MG63 (cell line): ENCODE results near the gene LMF1. TPM values are rescaled to one million over a fixed set of nuclear protein-coding genes. Genes with fewer than 3 reads are reported as not detected.
"Not testable (repeated sequence)": the region's sequence is repeated elsewhere in the genome, so short reads cannot be mapped to it uniquely, and the experiment has no call there.

Experiments used
- DNase-seq: peaks from one replicate; pipeline ENCODE4 v3.0.0-alpha.2; 2020
- H3K27me3 ChIP-seq: fragments of 250-450 bp; sonication (Bioruptor Pico); 2 replicates; pipeline ENCODE4 v1.5.1; 2020; ENCODE audit warnings: mild to moderate bottlenecking, moderate library complexity
- H3K36me3 ChIP-seq: fragments of 250-450 bp; sonication (Bioruptor Pico); 2 replicates; pipeline ENCODE4 v1.5.1; 2020; ENCODE audit warnings: mild to moderate bottlenecking, moderate library complexity
- H3K4me3 ChIP-seq: fragments of 250-450 bp; sonication (Bioruptor Pico); 2 replicates; pipeline ENCODE4 v1.5.1; 2020; ENCODE audit warnings: mild to moderate bottlenecking, moderate library complexity
- H3K9me3 ChIP-seq: fragments of 250-450 bp; sonication (Bioruptor Pico); 2 replicates; pipeline ENCODE4 v1.5.1; 2020; ENCODE audit warnings: mild to moderate bottlenecking, moderate library complexity
- total RNA-seq: library from RNA; depleted of rRNA; stranded (reverse); fragments of >200 nt; shearing (Covaris generic); gene quantifications from 2 replicates; pipeline ENCODE4 v1.2.3, GENCODE V29; 2014; ENCODE audit warnings: low replicate concordance

Gene LMF1
- total RNA-seq, 1 experiment from 2014 or later, result 11.1 TPM

GRCh38 chr16:968620-969019 is 2.2 kb downstream of the LMF1 start:
- Histone ChIP-seq H3K36me3 (peaks cover 34% of the 10 kb centered on the region), H3K27me3 (peaks cover 7% of the 10 kb centered on the region; the same call in 1 of the 2 replicates), H3K9me3 (peaks cover 13% of the 10 kb centered on the region), H3K4me3 (no peak overlapping the region)
- DNase-seq, result no peak

- peaks cover 13% of the 10 kb centered on the region for H3K9me3 ChIP-seq
- H3K27me3 ChIP-seq, result peaks cover 6% of the 10 kb centered on the region; the same call in 1 of the 2 replicates
- peaks cover 34% of the 10 kb centered on the region for H3K36me3 ChIP-seq
- no peak for DNase-seq
- no peak overlapping the region for H3K4me3 ChIP-seq
Measured at GRCh38 chr16:967546-968295, 3.1 kb downstream of the LMF1 start.

- H3K36me3 ChIP-seq, result peaks cover 34% of the 10 kb centered on the region
- H3K9me3 ChIP-seq, result peaks cover 13% of the 10 kb centered on the region
- DNase-seq, result no peak
- H3K27me3 ChIP-seq, result peaks cover 4% of the 10 kb centered on the region; the same call in 1 of the 2 replicates
- no peak overlapping the region for H3K4me3 ChIP-seq
Measured at GRCh38 chr16:967077-967541, 3.7 kb downstream of the LMF1 start.

- Histone ChIP-seq H3K4me3 (no peak overlapping the region), H3K9me3 (peaks cover 13% of the 10 kb centered on the region), H3K36me3 (peaks cover 34% of the 10 kb centered on the region), H3K27me3 (no peaks in the 10 kb centered on the region)
- DNase-seq, result no peak
Measured at GRCh38 chr16:966505-966904, 4.3 kb downstream of the LMF1 start.

- no peaks in the 10 kb centered on the region for H3K27me3 ChIP-seq
- H3K9me3 ChIP-seq, result peaks cover 13% of the 10 kb centered on the region
Measured at GRCh38 chr16:966035-966434, 4.7 kb downstream of the LMF1 start.

GRCh38 chr16:965487-965886 is 5.3 kb downstream of the LMF1 start:
- H3K9me3 ChIP-seq, result peaks cover 13% of the 10 kb centered on the region
- no peak overlapping the region for H3K4me3 ChIP-seq
- no peak for DNase-seq
- H3K36me3 ChIP-seq, result peaks cover 34% of the 10 kb centered on the region
- H3K27me3 ChIP-seq, result no peaks in the 10 kb centered on the region

More at GRCh38 chr16:966035-966434, 4.7 kb downstream of the LMF1 start:
- Histone ChIP-seq H3K36me3 (peaks cover 34% of the 10 kb centered on the region), H3K4me3 (no peak overlapping the region)
- no peak for DNase-seq

- H3K36me3 ChIP-seq, result peaks cover 34% of the 10 kb centered on the region
- H3K9me3 ChIP-seq, result peaks cover 13% of the 10 kb centered on the region
- no peak for DNase-seq
- peak overlapping the region; percentile 38 for H3K4me3 ChIP-seq
- H3K27me3 ChIP-seq, result no peaks in the 10 kb centered on the region
Measured at GRCh38 chr16:965036-965395, 5.8 kb downstream of the LMF1 start.

- Histone ChIP-seq H3K27me3 (no peaks in the 10 kb centered on the region), H3K9me3 (peaks cover 13% of the 10 kb centered on the region), H3K36me3 (peaks cover 32% of the 10 kb centered on the region), H3K4me3 (peak overlapping the region; percentile 38)
- DNase-seq, result peak; percentile 75
Measured at GRCh38 chr16:964356-965035, 6.3 kb downstream of the LMF1 start.

- no peaks in the 10 kb centered on the region for H3K27me3 ChIP-seq
- peak overlapping the region; percentile 38 for H3K4me3 ChIP-seq
- DNase-seq, result no peak
- peaks cover 30% of the 10 kb centered on the region for H3K36me3 ChIP-seq
- peaks cover 13% of the 10 kb centered on the region for H3K9me3 ChIP-seq
Measured at GRCh38 chr16:963913-964312, 6.9 kb downstream of the LMF1 start.

- peaks cover 13% of the 10 kb centered on the region for H3K9me3 ChIP-seq
- H3K36me3 ChIP-seq, result peaks cover 24% of the 10 kb centered on the region
- H3K4me3 ChIP-seq, result no peak overlapping the region; the same call in 1 of the 2 replicates
- DNase-seq, result no peak
- no peaks in the 10 kb centered on the region for H3K27me3 ChIP-seq
Measured at GRCh38 chr16:962901-963814, 7.6 kb downstream of the LMF1 start.

- H3K27me3 ChIP-seq, result no peaks in the 10 kb centered on the region
- no peak for DNase-seq
- H3K4me3 ChIP-seq, result no peak overlapping the region
- H3K36me3 ChIP-seq, result peaks cover 18% of the 10 kb centered on the region
- peaks cover 11% of the 10 kb centered on the region for H3K9me3 ChIP-seq
Measured at GRCh38 chr16:962366-962765, 8.4 kb downstream of the LMF1 start.

- no peak for DNase-seq
- no peaks in the 10 kb centered on the region for H3K27me3 ChIP-seq
- H3K4me3 ChIP-seq, result no peak overlapping the region
- no peaks in the 10 kb centered on the region for H3K36me3 ChIP-seq
- no peaks in the 10 kb centered on the region for H3K9me3 ChIP-seq
Measured at GRCh38 chr16:959232-960040, 11.3 kb downstream of the LMF1 start.

- not testable (repeated sequence) for H3K36me3 ChIP-seq, H3K4me3 ChIP-seq, DNase-seq, H3K9me3 ChIP-seq, H3K27me3 ChIP-seq
Measured at GRCh38 chr16:955766-956165, 15.0 kb downstream of the LMF1 start.

- H3K4me3 ChIP-seq, H3K27me3 ChIP-seq, DNase-seq, H3K36me3 ChIP-seq, H3K9me3 ChIP-seq: not testable (repeated sequence)
Measured at GRCh38 chr16:953818-954217, 17.0 kb downstream of the LMF1 start.

GRCh38 chr16:952321-952720 is 18.5 kb downstream of the LMF1 start:
- Histone ChIP-seq H3K27me3 (no peaks in the 10 kb centered on the region), H3K4me3 (no peak overlapping the region), H3K36me3 (0 out of 2 replicates have a peak, but pooled peaks cover 5% of the 10 kb centered on the region), H3K9me3 (peaks cover 3% of the 10 kb centered on the region; the same call in 1 of the 2 replicates)
- no peak for DNase-seq
